Measurements from ENCODE around the gene ZNF385B. TPM values are rescaled to one million over a fixed set of nuclear protein-coding genes. Genes with fewer than 3 reads are reported as not detected.

Gene ZNF385B
- total and polyA plus RNA-seq, 3 donors from 2014 or later, result 28.1 to 40.3 (median 37.4) TPM

GRCh38 chr2:179488563-179488962 lies 372.8 kb downstream of the ZNF385B start:
- TF ChIP-seq CTCF (IDR thresholded peaks at IDR 0.05) (no peak), POLR2A (IDR thresholded peaks at IDR 0.05) (no peak)
- intact Hi-C loops (cut with DNase I; ENCODE audit: low total_unique reads), result no loop called here
- no peak overlapping the region for H3K4me3 ChIP-seq
- H3K9me3 ChIP-seq, result no peaks in the 10 kb centered on the region
- H3K4me1 ChIP-seq, result no peaks in the 10 kb centered on the region
- H3K27me3 ChIP-seq, result no peaks in the 10 kb centered on the region
- no peak for DNase-seq
- H3K36me3 ChIP-seq (ENCODE audit: low read depth, missing control alignments), result no peaks in the 10 kb centered on the region
- no peak overlapping the region for H3K27ac ChIP-seq
- 71 to 74% methylated on average over 2 of the region's 2 CpGs for WGBS, 2 donors

DNA sequence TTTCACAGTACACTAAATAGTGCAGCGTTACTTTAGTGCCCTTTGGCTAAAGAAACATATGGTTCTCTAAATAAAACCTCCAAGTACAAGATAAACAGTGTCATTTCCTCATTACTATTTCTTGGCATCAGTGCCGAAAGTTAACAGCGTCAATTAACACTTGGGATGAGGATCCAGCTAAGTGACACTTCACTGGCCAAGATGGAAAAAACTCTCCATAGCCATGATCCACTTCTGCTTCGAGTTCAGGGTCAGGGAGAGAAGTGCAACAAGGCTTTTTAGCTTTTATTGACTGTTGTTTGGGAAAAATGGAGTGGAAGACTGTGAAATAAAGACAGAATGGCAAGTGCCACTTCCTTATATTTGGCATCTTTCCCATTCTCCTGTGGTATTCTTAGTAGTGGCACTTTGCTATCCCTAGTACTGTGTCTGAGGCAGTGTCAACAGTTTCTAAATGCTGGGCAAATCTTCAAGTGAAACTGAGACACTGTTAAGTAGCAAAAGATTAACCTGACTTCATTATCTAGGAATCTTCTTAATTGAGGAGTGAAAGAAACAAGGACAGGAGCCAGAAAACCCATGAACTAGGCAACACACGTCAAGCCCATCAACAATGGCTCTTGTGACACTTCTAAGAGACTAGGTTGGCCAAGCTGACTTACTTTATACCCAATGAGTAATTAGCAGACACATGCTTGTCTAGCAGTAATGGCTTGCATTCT lies 374.2 kb downstream of the ZNF385B start:
- H3K27ac ChIP-seq, result no peak overlapping the region
- TF ChIP-seq POLR2A (IDR thresholded peaks at IDR 0.05) (no peak), CTCF (IDR thresholded peaks at IDR 0.05) (no peak)
- H3K36me3 ChIP-seq (ENCODE audit: low read depth, missing control alignments), result no peaks in the 10 kb centered on the region
- DNase-seq, result no peak
- intact Hi-C loops (cut with DNase I; ENCODE audit: low total_unique reads), result no loop called here
- no peaks in the 10 kb centered on the region for H3K27me3 ChIP-seq
- H3K4me1 ChIP-seq, result no peaks in the 10 kb centered on the region
- no peaks in the 10 kb centered on the region for H3K9me3 ChIP-seq
- no peak overlapping the region for H3K4me3 ChIP-seq
- 59 to 71% methylated on average over 5 of the region's 5 CpGs for WGBS, 2 donors

DNA sequence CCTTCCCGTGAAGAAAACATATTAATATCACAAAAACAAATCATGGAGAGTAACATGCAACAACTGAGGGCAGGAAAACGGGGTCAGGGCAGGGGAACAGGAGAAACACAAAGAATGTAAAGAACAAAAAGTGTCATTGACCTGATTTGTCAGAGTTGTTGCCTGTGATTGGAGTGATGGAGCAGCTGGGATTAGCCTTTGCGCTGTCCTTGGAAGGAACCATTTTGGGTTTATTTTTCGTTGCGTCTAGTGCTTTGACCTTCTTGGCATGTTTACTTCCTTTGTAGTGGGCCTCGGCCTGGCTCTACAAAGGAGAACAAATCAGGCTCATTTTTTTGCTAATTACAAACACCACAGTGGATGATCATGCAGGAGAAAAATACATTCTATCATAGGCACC lies 378.3 kb downstream of the ZNF385B start:
- Histone ChIP-seq H3K4me1 (no peaks in the 10 kb centered on the region), H3K36me3 (ENCODE audit: low read depth, missing control alignments) (no peaks in the 10 kb centered on the region), H3K27me3 (no peaks in the 10 kb centered on the region), H3K27ac (no peak overlapping the region), H3K9me3 (no peaks in the 10 kb centered on the region), H3K4me3 (no peak overlapping the region)
- DNase-seq, result no peak
- WGBS, 2 donors, result 77 to 87% methylated on average over 6 of the region's 6 CpGs
- intact Hi-C loops (cut with DNase I; ENCODE audit: low total_unique reads), result no loop called here
- TF ChIP-seq POLR2A (IDR thresholded peaks at IDR 0.05) (no peak), CTCF (IDR thresholded peaks at IDR 0.05) (no peak)

DNA sequence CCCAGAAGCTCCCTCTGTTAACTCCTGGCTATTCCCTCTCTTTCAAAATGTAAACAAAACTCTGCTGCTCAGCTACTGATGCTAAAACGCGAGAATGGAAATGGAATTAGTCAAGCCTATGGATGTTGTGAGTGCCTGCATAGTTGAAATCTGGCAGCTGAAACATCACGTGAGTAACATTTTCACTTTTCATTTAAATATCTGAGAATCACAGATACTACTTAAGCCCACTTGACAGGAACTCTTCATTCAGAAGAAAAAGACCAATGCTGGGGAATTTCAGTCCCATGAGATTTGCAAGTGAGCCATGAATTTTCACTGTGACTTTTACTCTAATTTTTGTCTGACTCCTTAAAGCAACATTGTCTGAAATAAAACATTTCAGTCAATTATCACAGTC lies 381.5 kb downstream of the ZNF385B start:
- DNase-seq, result no peak
- no peaks in the 10 kb centered on the region for H3K9me3 ChIP-seq

More for the DNA sequence above, 381.5 kb downstream of the ZNF385B start:
- Histone ChIP-seq H3K27me3 (no peaks in the 10 kb centered on the region), H3K27ac (no peak overlapping the region), H3K36me3 (ENCODE audit: low read depth, missing control alignments) (no peaks in the 10 kb centered on the region), H3K4me1 (no peaks in the 10 kb centered on the region), H3K4me3 (no peak overlapping the region)
- 72 to 83% methylated on average over 3 of the region's 3 CpGs for WGBS, 2 donors
- TF ChIP-seq CTCF (IDR thresholded peaks at IDR 0.05) (no peak), POLR2A (IDR thresholded peaks at IDR 0.05) (no peak)
- intact Hi-C loops (cut with DNase I; ENCODE audit: low total_unique reads), result no loop called here
